Measurements from ENCODE around the gene PPTC7. TPM values are rescaled to one million over a fixed set of nuclear protein-coding genes. Genes with fewer than 3 reads are reported as not detected.
A peak's percentile ranks its signal among the peaks of the same experiment; 100 is the strongest.
"Not testable (repeated sequence)": the region's sequence is repeated elsewhere in the genome, so short reads cannot be mapped to it uniquely, and the experiment has no call there.

Gene PPTC7
- total and polyA plus RNA-seq, 12 donors, result 18.9 to 162 (median 76.3) TPM

DNA sequence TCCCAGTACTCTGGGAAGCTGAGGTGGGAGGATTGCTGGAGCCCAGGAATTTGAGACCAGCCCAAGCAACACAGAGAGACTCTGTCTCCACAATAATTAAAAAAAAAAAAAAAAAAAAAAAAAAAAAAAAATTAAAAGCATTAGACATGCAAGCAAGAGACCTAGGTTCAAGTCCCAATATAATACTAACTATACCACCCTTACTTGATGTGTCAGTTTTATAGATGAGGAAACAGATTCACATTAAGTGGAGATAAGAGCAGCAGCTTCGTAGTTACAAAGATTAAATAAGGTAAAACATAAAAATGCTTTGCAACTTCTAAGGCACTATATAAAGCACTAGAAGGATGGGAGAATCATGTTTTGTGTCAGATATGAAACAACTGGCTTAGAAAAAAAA lies 9.1 kb downstream of the PPTC7 start:
- Histone ChIP-seq H3K36me3 (peaks cover 0 to 6% (median 0%) of the 10 kb centered on the region in 9 donors), H3K27me3 (no peaks in the 10 kb centered on the region), H3K4me3 (no peak overlapping the region), H3K9me3 (peaks cover 0 to 33% (median 5%) of the 10 kb centered on the region in 11 donors), H3K27ac (peak overlapping the region in 9 of 10 donors; percentile 41 to 75 (median 73)), H3K4me1 (peaks cover 0 to 71% (median 45%) of the 10 kb centered on the region in 9 donors)
- 39 to 54% methylated on average over 1 of the region's 1 CpG for WGBS, 2 donors
- TF ChIP-seq, protein P1, sequence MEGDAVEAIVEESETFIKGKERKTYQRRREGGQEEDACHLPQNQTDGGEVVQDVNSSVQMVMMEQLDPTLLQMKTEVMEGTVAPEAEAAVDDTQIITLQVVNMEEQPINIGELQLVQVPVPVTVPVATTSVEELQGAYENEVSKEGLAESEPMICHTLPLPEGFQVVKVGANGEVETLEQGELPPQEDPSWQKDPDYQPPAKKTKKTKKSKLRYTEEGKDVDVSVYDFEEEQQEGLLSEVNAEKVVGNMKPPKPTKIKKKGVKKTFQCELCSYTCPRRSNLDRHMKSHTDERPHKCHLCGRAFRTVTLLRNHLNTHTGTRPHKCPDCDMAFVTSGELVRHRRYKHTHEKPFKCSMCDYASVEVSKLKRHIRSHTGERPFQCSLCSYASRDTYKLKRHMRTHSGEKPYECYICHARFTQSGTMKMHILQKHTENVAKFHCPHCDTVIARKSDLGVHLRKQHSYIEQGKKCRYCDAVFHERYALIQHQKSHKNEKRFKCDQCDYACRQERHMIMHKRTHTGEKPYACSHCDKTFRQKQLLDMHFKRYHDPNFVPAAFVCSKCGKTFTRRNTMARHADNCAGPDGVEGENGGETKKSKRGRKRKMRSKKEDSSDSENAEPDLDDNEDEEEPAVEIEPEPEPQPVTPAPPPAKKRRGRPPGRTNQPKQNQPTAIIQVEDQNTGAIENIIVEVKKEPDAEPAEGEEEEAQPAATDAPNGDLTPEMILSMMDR (IDR thresholded peaks at IDR 0.05), result no peak
- intact Hi-C loops (cut with DNase I), result no loop called here
- DNase-seq (no peak), ATAC-seq (no peak)

DNA sequence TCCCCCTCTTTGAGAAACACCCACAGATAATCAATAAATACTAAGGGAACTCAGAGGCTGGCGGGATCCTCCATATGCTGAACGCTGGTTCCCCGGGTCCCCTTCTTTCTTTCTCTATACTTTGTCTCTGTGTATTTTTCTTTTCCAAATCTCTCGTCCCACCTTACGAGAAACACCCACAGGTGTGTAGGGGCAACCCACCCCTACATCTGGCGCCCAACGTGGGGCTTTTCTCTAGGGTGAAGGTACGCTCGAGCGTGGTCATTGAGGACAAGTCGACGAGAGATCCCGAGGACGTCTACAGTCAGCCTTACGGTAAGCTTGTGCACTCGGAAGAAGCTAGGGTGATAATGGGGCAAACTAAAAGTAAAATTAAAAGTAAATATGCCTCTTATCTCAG lies 12.3 kb downstream of the PPTC7 start:
- H3K36me3 ChIP-seq; intact Hi-C loops (cut with DNase I); DNase-seq; ATAC-seq; H3K27me3 ChIP-seq; H3K4me3 ChIP-seq; H3K27ac ChIP-seq: not testable (repeated sequence)
- peaks cover 0 to 33% (median 5%) of the 10 kb centered on the region in 11 donors for H3K9me3 ChIP-seq
- 98% methylated on average over 16 of the region's 16 CpGs for WGBS, 2 donors
- H3K4me1 ChIP-seq, result peaks cover 0 to 52% (median 40%) of the 10 kb centered on the region in 9 donors

DNA sequence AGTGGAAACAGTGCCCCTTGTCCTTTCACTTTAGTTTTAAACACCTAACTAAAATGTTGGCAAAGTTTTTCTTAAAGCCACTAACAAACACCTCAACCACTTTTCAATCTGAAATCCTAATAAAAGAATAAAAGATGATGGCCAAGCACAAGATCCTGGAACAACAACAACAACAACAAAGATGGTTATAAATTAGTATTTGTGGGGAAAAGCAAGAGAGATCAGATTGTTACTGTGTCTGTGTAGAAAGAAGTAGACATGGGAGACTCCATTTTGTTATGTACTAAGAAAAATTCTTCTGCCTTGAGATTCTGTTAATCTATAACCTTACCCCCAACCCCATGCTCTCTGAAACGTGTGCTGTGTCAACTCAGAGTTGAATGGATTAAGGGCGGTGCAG lies 13.3 kb downstream of the PPTC7 start:
- H3K36me3 ChIP-seq; ATAC-seq; H3K4me3 ChIP-seq; H3K27me3 ChIP-seq; intact Hi-C loops (cut with DNase I); DNase-seq; H3K27ac ChIP-seq: not testable (repeated sequence)
- peaks cover 0 to 49% (median 40%) of the 10 kb centered on the region in 9 donors for H3K4me1 ChIP-seq
- peaks cover 0 to 33% (median 5%) of the 10 kb centered on the region in 11 donors for H3K9me3 ChIP-seq
- no CpG with 5 or more reads among the region's 2 CpGs for WGBS, 2 donors

DNA sequence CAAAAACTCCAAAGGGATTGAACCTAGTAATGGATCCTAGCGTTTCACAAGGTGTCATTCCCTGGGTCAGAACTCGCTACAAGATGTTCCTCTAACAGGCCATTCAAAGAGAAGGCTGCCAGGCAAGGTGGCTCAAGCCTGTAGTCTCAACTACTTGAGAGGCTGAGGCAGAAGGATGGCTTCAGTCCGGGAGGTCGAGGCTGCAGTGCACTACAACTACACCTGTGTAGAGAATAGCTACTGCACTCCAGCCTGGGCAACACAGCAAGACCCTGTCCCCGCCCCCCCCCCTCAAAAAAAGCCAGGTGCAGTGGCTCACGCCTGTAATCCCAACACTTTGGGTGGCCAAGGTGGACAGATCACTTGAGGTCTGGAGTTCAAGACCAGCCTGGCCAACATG lies 14.4 kb downstream of the PPTC7 start:
- H3K27ac ChIP-seq, result peak overlapping the region in 1 of 10 donors; percentile 52
- peaks cover 0 to 6% (median 0%) of the 10 kb centered on the region in 9 donors for H3K36me3 ChIP-seq
- intact Hi-C loops (cut with DNase I), result no loop called here
- no peak overlapping the region for H3K4me3 ChIP-seq
- DNase-seq (no peak), ATAC-seq (no peak)
- H3K27me3 ChIP-seq, result no peaks in the 10 kb centered on the region
- WGBS, 2 donors, result 97 to 100% methylated on average over 6 of the region's 6 CpGs
- H3K9me3 ChIP-seq, result peaks cover 0 to 33% (median 5%) of the 10 kb centered on the region in 11 donors
- peaks cover 0 to 49% (median 40%) of the 10 kb centered on the region in 9 donors for H3K4me1 ChIP-seq
- TF ChIP-seq, protein P1 (IDR thresholded peaks at IDR 0.05), result no peak

DNA sequence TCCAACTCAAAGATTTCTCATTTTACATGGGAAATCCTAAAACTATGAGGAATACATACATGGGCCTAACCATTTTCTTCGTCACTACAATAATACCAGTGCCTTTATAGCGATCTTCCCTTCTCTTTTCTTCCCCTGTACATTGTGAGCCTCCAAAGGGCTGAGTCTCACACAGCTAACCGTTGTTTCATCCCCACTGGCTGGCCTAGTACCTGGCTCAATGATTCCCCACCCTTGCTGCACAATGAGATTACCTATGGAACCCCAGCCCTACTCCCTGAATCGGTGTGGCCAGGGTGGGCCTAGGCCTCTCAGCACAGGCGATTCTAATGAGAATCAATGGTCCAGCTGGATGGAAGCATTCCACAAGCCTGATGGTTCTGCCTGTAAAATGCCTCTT lies 16.1 kb downstream of the PPTC7 start:
- Histone ChIP-seq H3K27ac (peak overlapping the region in 5 of 10 donors; percentile 7 to 69 (median 45)), H3K9me3 (peaks cover 0 to 23% (median 5%) of the 10 kb centered on the region in 11 donors), H3K36me3 (peaks cover 0 to 6% (median 0%) of the 10 kb centered on the region in 9 donors), H3K27me3 (no peaks in the 10 kb centered on the region), H3K4me3 (no peak overlapping the region), H3K4me1 (peaks cover 4 to 61% (median 49%) of the 10 kb centered on the region in 9 donors)
- 91 to 94% methylated on average over 5 of the region's 5 CpGs for WGBS, 2 donors
- ATAC-seq, result peak in 1 of 8 donors; percentile 35
- TF ChIP-seq, protein P1 (IDR thresholded peaks at IDR 0.05), result no peak
- no peak for DNase-seq
- intact Hi-C loops (cut with DNase I), result no loop called here

Measured in heart right ventricle (tissue), 16 donors.